Keratinocyte (primary cell): ENCODE results near the gene ZNF644.

ENCODE experiments used
- CTCF ChIP-seq, 3 experiments: IDR thresholded peaks in 1 of 3; conservative IDR thresholded peaks in 1 of 3; optimal IDR thresholded peaks in 1 of 3; 2 replicates in 2 of 3; 3 replicates in 1 of 3; pipeline versions ENCODE3 to v1.5.1; 2011; ENCODE audit warnings: low read length in 3 of 3, mild to moderate bottlenecking in 3 of 3, moderate library complexity in 2 of 3, control low read depth in 1 of 3, inconsistent platforms in 1 of 3; ENCODE audit not compliant: insufficient read depth in 2 of 3; ENCODE audit errors: extremely low read depth in 1 of 3
- EZH2 ChIP-seq: IDR thresholded peaks from one replicate; pipeline ENCODE4 v1.6.1; 2012; ENCODE audit warnings: inconsistent platforms, mild to moderate bottlenecking, low read length, moderate library complexity

DNA sequence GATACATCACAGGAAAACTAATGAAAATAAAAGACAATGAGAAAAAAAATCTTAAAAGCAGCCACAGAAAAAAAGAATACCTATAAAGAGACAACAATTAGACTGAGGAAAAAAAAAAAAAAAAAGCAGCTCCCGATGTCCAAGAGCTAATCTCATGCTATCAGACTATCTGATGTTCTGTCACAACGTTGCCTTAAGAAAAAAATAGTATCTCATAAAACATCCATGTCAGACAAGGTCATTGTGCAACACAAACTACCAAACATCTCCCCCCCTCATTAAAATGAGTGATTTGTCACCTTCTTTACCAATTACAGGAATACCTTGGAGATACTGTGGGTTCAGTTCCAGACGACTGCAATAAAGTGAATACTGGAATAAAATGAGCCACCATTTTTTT, 68.9 kb downstream of the ZNF644 start:
- TF ChIP-seq EZH2 (no peak), CTCF (optimal IDR thresholded peaks at IDR 0.05 in 1 of 3, IDR thresholded peaks at IDR 0.05 in 1 of 3, conservative IDR thresholded peaks at IDR 0.05 in 1 of 3; ENCODE audit: extremely low read depth in 1 of 3, insufficient read depth in 2 of 3, low read length in 3 of 3) (no peak)
